ENCODE measurements around the gene LYST.

LYST gene

GRCh38 chr1:235885655-235886262, 19.1 kb upstream of the LYST start:
- TF ChIP-seq EZH2 (optimal IDR thresholded peaks at IDR 0.05; ENCODE audit: low read depth, low read length) (no peak), EZH2phosphoT487 (IDR thresholded peaks at IDR 0.05; ENCODE audit: low read length) (no peak)
- TF ChIP-seq, protein P1, sequence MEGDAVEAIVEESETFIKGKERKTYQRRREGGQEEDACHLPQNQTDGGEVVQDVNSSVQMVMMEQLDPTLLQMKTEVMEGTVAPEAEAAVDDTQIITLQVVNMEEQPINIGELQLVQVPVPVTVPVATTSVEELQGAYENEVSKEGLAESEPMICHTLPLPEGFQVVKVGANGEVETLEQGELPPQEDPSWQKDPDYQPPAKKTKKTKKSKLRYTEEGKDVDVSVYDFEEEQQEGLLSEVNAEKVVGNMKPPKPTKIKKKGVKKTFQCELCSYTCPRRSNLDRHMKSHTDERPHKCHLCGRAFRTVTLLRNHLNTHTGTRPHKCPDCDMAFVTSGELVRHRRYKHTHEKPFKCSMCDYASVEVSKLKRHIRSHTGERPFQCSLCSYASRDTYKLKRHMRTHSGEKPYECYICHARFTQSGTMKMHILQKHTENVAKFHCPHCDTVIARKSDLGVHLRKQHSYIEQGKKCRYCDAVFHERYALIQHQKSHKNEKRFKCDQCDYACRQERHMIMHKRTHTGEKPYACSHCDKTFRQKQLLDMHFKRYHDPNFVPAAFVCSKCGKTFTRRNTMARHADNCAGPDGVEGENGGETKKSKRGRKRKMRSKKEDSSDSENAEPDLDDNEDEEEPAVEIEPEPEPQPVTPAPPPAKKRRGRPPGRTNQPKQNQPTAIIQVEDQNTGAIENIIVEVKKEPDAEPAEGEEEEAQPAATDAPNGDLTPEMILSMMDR (IDR thresholded peaks at IDR 0.05; ENCODE audit: low read length): no peak
- no peaks in the 10 kb centered on the region for H3K36me3 ChIP-seq (replicated peaks; ENCODE audit: insufficient read depth, low read length)
- DNase-seq: no peak
- H3K4me2 ChIP-seq (ENCODE audit: low read depth, low read length): no peak overlapping the region
- H2AFZ ChIP-seq (ENCODE audit: low read length): no peak overlapping the region
- no peaks in the 10 kb centered on the region for H3K9me2 ChIP-seq (replicated peaks; ENCODE audit: insufficient read depth, low read length)
- H3K79me2 ChIP-seq (ENCODE audit: low read length): no peaks in the 10 kb centered on the region
- 0 out of 2 replicates have a peak, but pooled peaks cover 6% of the 10 kb centered on the region for H3K4me1 ChIP-seq (ENCODE audit: low read length)
- no peaks in the 10 kb centered on the region for H3K27me3 ChIP-seq (replicated peaks; ENCODE audit: insufficient read depth, low read length)
- 0 out of 2 replicates have a peak, but pooled peaks cover 7% of the 10 kb centered on the region for H3F3A ChIP-seq (ENCODE audit: insufficient read depth, low read length)
- no peaks in the 10 kb centered on the region for H3K9me3 ChIP-seq (replicated peaks; ENCODE audit: insufficient read depth, low read length)
- H4K20me1 ChIP-seq (ENCODE audit: insufficient read depth, low read length): no peaks in the 10 kb centered on the region
- no peak overlapping the region for H3K9ac ChIP-seq (ENCODE audit: low read length)
- no peak overlapping the region for H3K27ac ChIP-seq (ENCODE audit: low read length)
- no peak overlapping the region for H3K4me3 ChIP-seq (ENCODE audit: low read length)

GRCh38 chr1:235883261-235883927, 16.7 kb upstream of the LYST start:
- Histone ChIP-seq H3K79me2 (ENCODE audit: low read length) (no peaks in the 10 kb centered on the region), H3F3A (ENCODE audit: insufficient read depth, low read length) (0 out of 2 replicates have a peak, but pooled peaks cover 3% of the 10 kb centered on the region), H3K9me3 (replicated peaks; ENCODE audit: insufficient read depth, low read length) (no peaks in the 10 kb centered on the region), H3K4me1 (ENCODE audit: low read length) (peaks cover 9% of the 10 kb centered on the region; the same call in 1 of the 2 replicates), H3K9me2 (replicated peaks; ENCODE audit: insufficient read depth, low read length) (no peaks in the 10 kb centered on the region), H2AFZ (ENCODE audit: low read length) (no peak overlapping the region), H4K20me1 (ENCODE audit: insufficient read depth, low read length) (no peaks in the 10 kb centered on the region), H3K4me2 (ENCODE audit: low read depth, low read length) (no peak overlapping the region), H3K4me3 (ENCODE audit: low read length) (no peak overlapping the region), H3K27me3 (replicated peaks; ENCODE audit: insufficient read depth, low read length) (no peaks in the 10 kb centered on the region), H3K9ac (ENCODE audit: low read length) (no peak overlapping the region), H3K27ac (ENCODE audit: low read length) (no peak overlapping the region), H3K36me3 (replicated peaks; ENCODE audit: insufficient read depth, low read length) (no peaks in the 10 kb centered on the region)
- no peak for DNase-seq
- no peak for TF ChIP-seq EZH2 (optimal IDR thresholded peaks at IDR 0.05; ENCODE audit: low read depth, low read length)
- TF ChIP-seq EZH2phosphoT487 (IDR thresholded peaks at IDR 0.05; ENCODE audit: low read length): no peak
- TF ChIP-seq, protein P1 (IDR thresholded peaks at IDR 0.05; ENCODE audit: low read length): no peak

- no peaks in the 10 kb centered on the region for H3K27me3 ChIP-seq (replicated peaks; ENCODE audit: insufficient read depth, low read length)
- H3K27ac ChIP-seq (ENCODE audit: low read length): no peak overlapping the region
- no peak overlapping the region for H2AFZ ChIP-seq (ENCODE audit: low read length)
- H3K9me2 ChIP-seq (replicated peaks; ENCODE audit: insufficient read depth, low read length): no peaks in the 10 kb centered on the region
- peaks cover 9% of the 10 kb centered on the region; the same call in 1 of the 2 replicates for H3K4me1 ChIP-seq (ENCODE audit: low read length)
- no peaks in the 10 kb centered on the region for H3K79me2 ChIP-seq (ENCODE audit: low read length)
- H3K9ac ChIP-seq (ENCODE audit: low read length): no peak overlapping the region
- TF ChIP-seq EZH2 (optimal IDR thresholded peaks at IDR 0.05; ENCODE audit: low read depth, low read length) (no peak), EZH2phosphoT487 (IDR thresholded peaks at IDR 0.05; ENCODE audit: low read length) (no peak)
- TF ChIP-seq, protein P1 (IDR thresholded peaks at IDR 0.05; ENCODE audit: low read length): no peak
- H4K20me1 ChIP-seq (ENCODE audit: insufficient read depth, low read length): no peaks in the 10 kb centered on the region
- no peak overlapping the region for H3K4me3 ChIP-seq (ENCODE audit: low read length)
- no peaks in the 10 kb centered on the region for H3K9me3 ChIP-seq (replicated peaks; ENCODE audit: insufficient read depth, low read length)
- no peak overlapping the region for H3K4me2 ChIP-seq (ENCODE audit: low read depth, low read length)
- no peaks in the 10 kb centered on the region for H3F3A ChIP-seq (ENCODE audit: insufficient read depth, low read length)
- no peak for DNase-seq
- no peaks in the 10 kb centered on the region for H3K36me3 ChIP-seq (replicated peaks; ENCODE audit: insufficient read depth, low read length)
Measured at GRCh38 chr1:235882816-235883215, 16.1 kb upstream of the LYST start.

Data from MM.1S (cell line).